Smooth muscle cell (in vitro differentiated cells): ENCODE results near the gene SGTA. TPM values are rescaled to one million over a fixed set of nuclear protein-coding genes. Genes with fewer than 3 reads are reported as not detected.

Experiments
- DNase-seq: peaks from one replicate; lab custom pipeline; 2025; ENCODE audit not compliant: unreplicated experiment; lab: John Stamatoyannopoulos, UW
- H2AFZ ChIP-seq: fragments of 200-600 bp; sonication (generic); 2 replicates; pipeline ENCODE4 v1.6.0; 2016; ENCODE audit warnings: antibody characterized with exemption, low read depth, mild to moderate bottlenecking
- H3F3A ChIP-seq: fragments of 200-600 bp; sonication (generic); 2 replicates; pipeline ENCODE4 v1.6.0; 2017; ENCODE audit warnings: antibody characterized with exemption, low read depth
- H3K27ac ChIP-seq: fragments of 200-600 bp; sonication (generic); 2 replicates; pipeline ENCODE4 v1.5.1; 2016; ENCODE audit warnings: low read depth, mild to moderate bottlenecking
- H3K27me3 ChIP-seq: fragments of 200-600 bp; sonication (generic); 2 replicates; pipeline ENCODE4 v1.6.1; 2016; ENCODE audit warnings: low read depth, mild to moderate bottlenecking
- H3K36me3 ChIP-seq: fragments of 200-600 bp; sonication (generic); 2 replicates; pipeline ENCODE4 v1.5.1; 2016; ENCODE audit warnings: low read depth
- H3K4me1 ChIP-seq: fragments of 200-600 bp; sonication (generic); 2 replicates; pipeline ENCODE4 v1.5.1; 2016; ENCODE audit warnings: low read depth
- H3K4me2 ChIP-seq: fragments of 200-600 bp; sonication (generic); 2 replicates; pipeline ENCODE4 v1.6.0; 2016; ENCODE audit warnings: mild to moderate bottlenecking
- H3K4me3 ChIP-seq: fragments of 200-600 bp; sonication (generic); 2 replicates; pipeline ENCODE4 v1.5.1; 2016; ENCODE audit warnings: mild to moderate bottlenecking
- H3K79me2 ChIP-seq: fragments of 200-600 bp; sonication (generic); 2 replicates; pipeline ENCODE4 v1.6.0; 2016; ENCODE audit warnings: low read depth, mild to moderate bottlenecking
- H3K9ac ChIP-seq: fragments of 200-600 bp; sonication (generic); 2 replicates; pipeline ENCODE4 v1.6.0; 2016; ENCODE audit warnings: low read depth
- H3K9me3 ChIP-seq: fragments of 200-600 bp; sonication (generic); replicated peaks from 2 replicates; pipeline ENCODE4 v1.5.1; 2016; ENCODE audit warnings: low read depth
- H4K20me1 ChIP-seq: fragments of 200-600 bp; sonication (generic); 2 replicates; pipeline ENCODE4 v1.6.0; 2016; ENCODE audit warnings: low read depth
- CTCF ChIP-seq: fragments of 200-600 bp; sonication (generic); IDR thresholded peaks from 2 replicates; pipeline ENCODE4 v1.5.1; 2017; ENCODE audit warnings: borderline replicate concordance, mild to moderate bottlenecking, antibody characterized with exemption; ENCODE audit not compliant: insufficient read depth, poor library complexity, severe bottlenecking
- WGBS: methylation state at CpG from one replicate; pipeline ENCODE4 v1.1.7; 2016; ENCODE audit warnings: low lambda C conversion rate; 5-methylcytosine and 5-hydroxymethylcytosine counted together
- polyA plus RNA-seq: library from polyadenylated mRNA; unstranded; fragments of >200 nt; fragmentation: Nextera tagmentation; extraction: Ambion mirVana; gene quantifications from 2 replicates; pipeline ENCODE4 v1.2.1, GENCODE V29; 2016
- total RNA-seq: library from RNA; depleted of rRNA; stranded (reverse); fragments of >200 nt; gene quantifications from 2 replicates; pipeline ENCODE4 v1.2.3, GENCODE V29; 2014

The SGTA gene
- total and polyA plus RNA-seq, 2 experiments from 2014 or later = 34.4 to 71.2 TPM

DNA sequence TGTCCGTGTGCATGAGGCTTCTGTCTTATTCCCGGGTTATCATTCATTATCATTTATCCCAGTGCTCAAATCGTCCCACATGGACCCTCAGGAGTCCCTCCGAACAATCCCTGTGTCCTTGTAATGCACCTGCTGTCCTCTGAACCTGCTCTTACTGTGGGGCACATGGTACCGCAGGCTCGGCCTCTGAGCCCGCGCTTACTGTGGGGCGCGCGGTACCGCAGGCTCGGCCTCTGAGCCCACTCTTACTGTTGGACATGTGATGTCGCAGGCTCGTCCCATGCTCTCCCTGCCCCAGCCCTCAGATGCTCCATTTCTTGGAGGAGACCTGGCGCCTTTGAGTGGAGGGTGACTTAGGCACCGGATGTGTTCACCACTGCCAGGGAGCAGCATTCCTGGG is 19.8 kb upstream of the SGTA start:
- Histone ChIP-seq H3F3A (no peaks in the 10 kb centered on the region), H3K27ac (no peak overlapping the region), H3K9me3 (no peaks in the 10 kb centered on the region), H3K4me2 (no peak overlapping the region), H3K4me1 (no peaks in the 10 kb centered on the region), H3K4me3 (no peak overlapping the region), H4K20me1 (peaks cover 15% of the 10 kb centered on the region), H3K9ac (no peak overlapping the region), H3K27me3 (no peaks in the 10 kb centered on the region), H2AFZ (no peak overlapping the region), H3K36me3 (no peaks in the 10 kb centered on the region), H3K79me2 (no peaks in the 10 kb centered on the region)
- no peak for DNase-seq
- WGBS = 97% methylated on average over 17 of the region's 17 CpGs
- TF ChIP-seq CTCF = no peak

- DNase-seq = no peak
- no peaks in the 10 kb centered on the region for H3K4me1 ChIP-seq
- H3K27ac ChIP-seq = no peak overlapping the region
- H3K79me2 ChIP-seq = no peaks in the 10 kb centered on the region
- WGBS = 97% methylated on average over 18 of the region's 22 CpGs
- no peaks in the 10 kb centered on the region for H3K36me3 ChIP-seq
- H4K20me1 ChIP-seq = peaks cover 27% of the 10 kb centered on the region
- no peak overlapping the region for H2AFZ ChIP-seq
- H3K4me3 ChIP-seq = no peak overlapping the region
- H3K9ac ChIP-seq = no peak overlapping the region
- TF ChIP-seq CTCF = no peak
- H3K4me2 ChIP-seq = no peak overlapping the region
- H3K27me3 ChIP-seq = no peaks in the 10 kb centered on the region
- no peaks in the 10 kb centered on the region for H3K9me3 ChIP-seq
- H3F3A ChIP-seq = no peaks in the 10 kb centered on the region
These were observed 17.4 kb upstream of the SGTA start for GRCh38 chr19:2800506-2800905.

DNA sequence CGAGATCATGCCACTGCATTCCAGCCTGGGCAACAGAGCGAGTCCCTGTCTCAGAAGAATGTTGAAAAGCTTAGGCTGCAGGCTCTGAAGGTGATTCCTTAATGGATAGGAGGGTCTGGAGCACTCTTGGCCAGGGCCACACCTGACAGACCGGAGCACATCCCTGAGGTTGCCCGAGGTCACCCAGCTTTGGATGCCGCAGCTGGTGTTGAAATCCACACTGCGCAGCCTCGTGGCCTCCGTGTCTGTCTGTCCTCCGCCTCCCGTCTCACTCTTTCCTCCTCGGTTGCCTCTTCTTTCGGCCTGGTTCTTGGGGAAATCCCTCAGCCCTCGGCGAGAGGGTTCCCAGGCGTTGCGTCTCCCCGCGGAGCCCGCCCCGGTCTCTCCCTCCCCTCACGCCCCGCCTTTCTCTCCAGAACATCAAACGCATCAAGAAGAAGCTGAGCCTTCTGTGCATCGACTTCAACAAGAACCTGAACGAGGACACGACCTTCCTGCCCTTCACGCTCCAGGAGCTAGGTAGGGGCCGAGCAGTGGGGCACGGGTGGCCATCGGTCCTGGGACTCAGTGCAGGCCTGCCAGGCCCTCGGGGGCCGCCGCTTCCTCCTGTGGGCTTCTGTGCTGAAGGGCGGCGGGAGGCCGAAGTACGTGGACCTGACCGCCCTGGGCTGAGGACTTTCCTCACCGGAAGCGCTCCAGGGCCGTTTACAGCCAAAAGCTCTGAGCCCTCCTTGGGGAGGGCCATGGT is 16.4 kb upstream of the SGTA start:
- H3K4me1 ChIP-seq = no peaks in the 10 kb centered on the region

More for the DNA sequence above, 16.4 kb upstream of the SGTA start:
- H3K27ac ChIP-seq = no peak overlapping the region
- no peak for TF ChIP-seq CTCF
- H3K4me2 ChIP-seq = no peak overlapping the region
- no peak overlapping the region for H3K4me3 ChIP-seq
- H3K9ac ChIP-seq = no peak overlapping the region
- H3F3A ChIP-seq = no peaks in the 10 kb centered on the region
- no peaks in the 10 kb centered on the region for H3K79me2 ChIP-seq
- no peak overlapping the region for H2AFZ ChIP-seq
- no peaks in the 10 kb centered on the region for H3K27me3 ChIP-seq
- no peaks in the 10 kb centered on the region for H3K9me3 ChIP-seq
- WGBS = 96% methylated on average over 29 of the region's 41 CpGs
- DNase-seq = no peak
- no peaks in the 10 kb centered on the region for H3K36me3 ChIP-seq
- peaks cover 27% of the 10 kb centered on the region for H4K20me1 ChIP-seq
